Measurements from ENCODE around the gene SPI1.
A peak's percentile ranks its signal among the peaks of the same experiment; 100 is the strongest.

SPI1 gene

DNA sequence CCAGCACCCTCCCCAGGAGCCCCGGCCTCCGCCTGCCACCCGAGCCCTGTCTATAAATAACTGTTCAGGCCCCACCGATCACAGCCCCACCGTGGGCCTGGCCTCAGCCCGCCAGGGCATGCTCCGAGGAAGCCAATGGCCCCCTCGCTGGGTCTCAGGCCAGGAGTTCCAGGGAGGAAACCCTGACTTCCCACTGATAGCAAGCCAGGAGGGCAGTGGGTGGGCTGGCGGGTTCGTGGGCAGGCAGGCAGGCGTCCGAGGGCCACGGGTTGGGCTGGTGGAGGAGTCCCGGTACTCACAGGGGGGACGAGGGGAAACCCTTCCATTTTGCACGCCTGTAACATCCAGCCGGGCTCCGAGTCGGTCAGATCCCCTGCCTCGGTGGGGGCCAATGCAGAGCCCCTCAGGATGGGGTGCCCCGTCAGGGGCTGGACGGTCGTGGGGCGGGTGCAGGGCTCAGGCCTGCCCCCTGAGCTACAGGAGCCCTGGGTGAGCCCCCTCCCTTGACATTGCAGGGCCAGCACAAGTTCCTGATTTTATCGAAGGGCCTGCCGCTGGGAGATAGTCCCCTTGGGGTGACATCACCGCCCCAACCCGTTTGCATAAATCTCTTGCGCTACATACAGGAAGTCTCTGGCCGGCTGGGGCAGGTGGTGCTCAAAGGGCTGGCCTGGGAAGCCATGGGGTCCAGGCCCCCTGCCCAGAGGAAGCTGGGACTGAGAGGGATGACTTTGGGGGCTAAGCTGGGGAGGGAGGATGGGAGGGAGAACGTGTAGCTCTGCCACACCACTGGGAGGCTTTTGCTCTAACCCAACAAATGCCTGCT, at the start of gene SPI1:
SPI1 (minus strand) TSS at position 538 of the 826 bp plus-strand sequence; CDS start at position 344, 194 bp downstream.
- peak; percentile 81 for DNase-seq

DNA sequence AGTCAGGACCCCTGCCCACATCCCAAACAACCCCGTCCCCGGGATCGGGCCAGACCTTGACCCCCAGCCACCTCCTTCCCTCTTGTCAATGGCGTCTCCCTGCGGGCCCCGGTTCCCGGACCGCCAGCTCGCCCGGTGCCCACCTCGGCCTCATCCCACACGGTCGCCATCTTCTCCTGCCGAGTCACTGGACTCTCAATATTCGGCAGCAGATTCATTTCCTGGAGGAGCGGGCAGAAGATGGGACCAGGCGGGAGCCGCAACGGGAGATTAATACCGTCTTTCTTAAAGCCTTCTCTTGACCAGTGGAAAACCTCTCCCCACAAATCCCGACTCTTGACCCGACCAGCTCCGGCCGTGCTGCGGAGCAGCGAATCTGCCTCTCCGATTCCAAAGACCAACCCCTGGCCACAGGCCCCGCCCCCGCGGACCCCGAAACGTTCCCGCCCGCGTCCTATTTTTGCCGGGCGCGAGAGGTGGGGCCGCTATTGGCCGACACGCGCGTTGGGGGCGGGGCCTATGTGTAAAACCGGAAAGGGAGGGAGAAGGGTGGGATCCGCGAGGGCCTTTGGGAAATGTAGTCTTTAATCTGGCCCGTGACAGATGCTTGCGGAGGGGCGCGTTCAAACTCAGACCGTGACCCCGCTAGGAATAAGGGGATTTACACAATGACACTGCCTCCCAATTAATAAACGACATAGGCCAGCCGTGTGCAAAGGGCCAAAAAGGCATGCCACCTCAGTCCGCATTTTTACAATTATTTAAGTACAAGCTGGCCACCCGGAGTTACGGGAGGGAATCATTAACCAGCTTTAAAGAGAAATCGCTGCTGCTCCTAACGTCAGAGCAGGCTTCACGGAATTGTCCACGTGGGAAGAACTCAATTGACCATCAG, 48.0 kb upstream of the SPI1 start, which contains the start of gene PSMC3:
PSMC3 (minus strand) TSS at position 378 of the 895 bp plus-strand sequence; CDS start at position 218, 160 bp downstream.
- peak; percentile 96 for DNase-seq

- no peak for DNase-seq
Observed at GRCh38 chr11:47425611-47426010, 47.3 kb upstream of the SPI1 start.

DNA sequence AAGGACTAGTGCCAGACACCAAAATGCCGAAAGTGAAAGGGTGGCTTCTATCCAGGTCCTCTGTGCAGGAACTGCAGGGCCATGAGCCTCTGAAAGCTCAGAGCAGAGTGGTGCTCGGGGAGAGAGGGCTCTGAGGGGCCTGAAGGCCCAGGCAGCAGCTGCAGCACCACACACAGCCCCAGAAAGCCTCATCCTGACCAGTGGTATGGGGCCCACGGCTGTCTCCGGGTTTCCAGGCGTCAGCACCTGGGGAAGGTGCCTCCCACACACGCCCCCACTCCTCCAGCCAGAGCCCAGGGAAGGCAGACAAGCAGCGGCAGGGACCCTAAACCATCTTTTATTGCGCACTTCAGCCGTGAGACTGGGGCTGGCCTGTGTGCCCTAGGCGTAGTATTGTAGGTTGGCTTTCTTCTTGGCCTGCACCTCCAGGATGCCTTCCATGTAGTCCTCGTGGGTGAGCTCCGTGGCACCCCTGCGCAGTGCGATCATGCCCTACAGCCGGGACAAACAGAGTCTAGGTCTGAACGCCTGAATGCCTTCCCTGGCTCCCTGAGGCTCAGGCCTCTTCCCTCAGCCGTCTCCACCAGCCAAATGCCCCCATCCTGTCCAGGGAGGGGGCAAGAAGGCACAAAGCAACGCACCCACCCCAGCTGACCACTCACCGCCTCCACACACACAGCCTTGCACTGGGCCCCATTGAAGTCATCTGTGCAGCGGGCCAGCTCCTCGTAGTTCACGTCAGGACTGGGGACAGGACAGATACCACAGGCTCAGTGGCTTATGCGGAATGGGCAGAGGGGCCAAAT, 40.3 kb upstream of the SPI1 start:
- no peak for DNase-seq

GRCh38 chr11:47417712-47418111, 39.4 kb upstream of the SPI1 start:
- DNase-seq: no peak

DNA sequence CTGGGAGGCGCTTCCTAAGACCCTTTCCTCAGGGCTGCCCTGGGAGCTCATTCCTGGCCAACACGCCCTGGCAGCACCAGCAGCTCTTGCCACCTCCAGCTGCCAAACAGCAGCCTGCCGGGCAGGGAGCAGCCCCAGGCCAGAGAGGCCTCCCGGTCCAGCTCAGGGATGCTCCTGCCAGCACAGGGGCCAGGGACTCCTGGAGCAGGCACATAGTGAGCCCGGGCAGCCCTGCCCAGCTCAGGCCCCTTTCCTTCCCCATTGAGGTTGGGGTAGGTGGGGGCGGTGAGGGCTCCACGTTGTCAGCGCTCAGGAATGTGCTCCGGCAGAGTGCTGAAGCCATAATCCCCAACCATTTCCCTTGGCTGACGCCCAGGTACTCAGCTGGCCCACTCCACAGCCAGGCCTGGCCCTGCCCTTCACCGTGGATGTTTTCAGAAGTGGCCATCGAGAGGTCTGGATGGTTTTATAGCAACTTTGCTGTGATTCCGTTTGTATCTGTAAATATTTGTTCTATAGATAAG, 37.7 kb upstream of the SPI1 start:
- no peak for DNase-seq

DNA sequence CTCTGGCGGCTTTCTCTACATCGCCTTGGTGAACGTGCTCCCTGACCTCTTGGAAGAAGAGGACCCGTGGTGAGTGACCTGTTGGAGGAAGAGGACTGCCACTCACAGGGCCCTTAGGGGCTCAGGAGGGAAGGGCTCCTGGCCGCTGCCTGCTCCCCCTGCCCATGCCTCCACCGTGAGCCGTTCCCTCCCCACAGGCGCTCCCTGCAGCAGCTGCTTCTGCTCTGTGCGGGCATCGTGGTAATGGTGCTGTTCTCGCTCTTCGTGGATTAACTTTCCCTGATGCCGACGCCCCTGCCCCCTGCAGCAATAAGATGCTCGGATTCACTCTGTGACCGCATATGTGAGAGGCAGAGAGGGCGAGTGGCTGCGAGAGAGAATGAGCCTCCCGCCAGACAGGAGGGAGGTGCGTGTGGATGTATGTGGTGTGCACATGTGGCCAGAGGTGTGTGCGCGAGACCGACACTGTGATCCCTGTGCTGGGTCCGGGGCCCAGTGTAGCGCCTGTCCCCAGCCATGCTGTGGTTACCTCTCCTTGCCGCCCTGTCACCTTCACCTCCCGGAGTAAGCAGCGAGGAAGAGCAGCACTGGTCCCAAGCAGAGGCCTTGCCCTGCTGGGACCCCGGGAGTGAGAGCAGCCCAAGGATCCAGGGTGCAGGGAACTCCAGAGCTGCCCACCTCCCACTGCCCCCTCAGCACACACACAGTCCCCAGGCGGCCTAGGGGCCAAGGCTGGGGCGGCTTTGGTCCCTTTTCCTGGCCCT, 36.9 kb upstream of the SPI1 start:
- DNase-seq: no peak

DNA sequence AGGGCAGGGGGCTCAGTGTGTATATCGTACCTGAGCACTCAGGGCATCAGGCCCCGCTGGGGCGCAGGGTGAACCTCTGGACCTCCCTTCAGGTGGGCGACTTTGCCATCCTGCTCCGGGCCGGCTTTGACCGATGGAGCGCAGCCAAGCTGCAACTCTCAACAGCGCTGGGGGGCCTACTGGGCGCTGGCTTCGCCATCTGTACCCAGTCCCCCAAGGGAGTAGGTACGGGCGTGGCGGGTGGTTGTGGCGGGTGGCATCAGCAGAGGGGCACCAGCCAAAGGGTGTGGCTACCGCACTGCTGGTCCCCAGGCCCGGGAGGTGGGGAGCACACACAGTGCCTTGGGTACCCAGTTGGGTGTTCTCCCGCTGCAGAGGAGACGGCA, 36.3 kb upstream of the SPI1 start:
- no peak for DNase-seq

- DNase-seq: no peak
Observed at GRCh38 chr11:47413908-47414684, 35.7 kb upstream of the SPI1 start.

DNA sequence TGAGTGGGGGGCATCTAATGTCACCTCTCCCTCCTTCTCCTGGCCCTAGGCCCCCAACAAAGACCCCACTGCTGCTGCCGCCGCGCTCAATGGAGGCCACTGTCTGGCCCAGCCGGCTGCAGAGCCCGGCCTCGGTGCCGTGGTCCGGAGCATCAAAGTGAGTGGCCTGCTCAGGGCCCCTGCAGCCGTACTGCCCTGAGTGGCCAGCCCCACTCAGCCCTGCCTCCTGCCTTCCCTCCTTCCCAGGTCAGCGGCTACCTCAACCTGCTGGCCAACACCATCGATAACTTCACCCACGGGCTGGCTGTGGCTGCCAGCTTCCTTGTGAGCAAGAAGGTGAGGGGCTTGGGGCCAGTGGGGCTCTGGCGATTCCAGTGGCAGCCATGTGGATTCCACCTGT, 35.0 kb upstream of the SPI1 start:
- no peak for DNase-seq

GRCh38 chr11:47411884-47412746, 33.8 kb upstream of the SPI1 start:
- DNase-seq: peak; percentile 57

GRCh38 chr11:47410370-47411264, 32.3 kb upstream of the SPI1 start:
- no peak for DNase-seq

- no peak for DNase-seq
Observed at GRCh38 chr11:47409440-47410369, 31.4 kb upstream of the SPI1 start.

GRCh38 chr11:47408598-47409439, 30.5 kb upstream of the SPI1 start:
- DNase-seq: no peak

- DNase-seq: peak; percentile 93
Observed at GRCh38 chr11:47407746-47408590, 29.6 kb upstream of the SPI1 start, which contains the start of gene SLC39A13. TSS of gene SLC39A13 (plus strand) at chr11:47408590. CDS start at chr11:47410095, 1,505 bp downstream.

All from CD4-positive, alpha-beta T cell treated with Interferon gamma for 1 hour (primary cell).